Glomerular endothelial cell (primary cell): ENCODE results near the gene SZT2. TPM values are rescaled to one million over a fixed set of nuclear protein-coding genes. Genes with fewer than 3 reads are reported as not detected.

ENCODE experiments used
- DNase-seq: peaks from one replicate; pipeline ENCODE4 v3.0.0-alpha.2; 2011; ENCODE audit warnings: low read depth, low spot score; ENCODE audit errors: extremely low read depth
- total RNA-seq: library from RNA; depleted of rRNA; stranded (reverse); fragments of >200 nt; gene quantifications from 2 replicates; pipeline ENCODE4 v1.2.3, GENCODE V29; 2015

The SZT2 gene
- total RNA-seq, 1 donor from 2014 or later, result 21.8 TPM

DNA sequence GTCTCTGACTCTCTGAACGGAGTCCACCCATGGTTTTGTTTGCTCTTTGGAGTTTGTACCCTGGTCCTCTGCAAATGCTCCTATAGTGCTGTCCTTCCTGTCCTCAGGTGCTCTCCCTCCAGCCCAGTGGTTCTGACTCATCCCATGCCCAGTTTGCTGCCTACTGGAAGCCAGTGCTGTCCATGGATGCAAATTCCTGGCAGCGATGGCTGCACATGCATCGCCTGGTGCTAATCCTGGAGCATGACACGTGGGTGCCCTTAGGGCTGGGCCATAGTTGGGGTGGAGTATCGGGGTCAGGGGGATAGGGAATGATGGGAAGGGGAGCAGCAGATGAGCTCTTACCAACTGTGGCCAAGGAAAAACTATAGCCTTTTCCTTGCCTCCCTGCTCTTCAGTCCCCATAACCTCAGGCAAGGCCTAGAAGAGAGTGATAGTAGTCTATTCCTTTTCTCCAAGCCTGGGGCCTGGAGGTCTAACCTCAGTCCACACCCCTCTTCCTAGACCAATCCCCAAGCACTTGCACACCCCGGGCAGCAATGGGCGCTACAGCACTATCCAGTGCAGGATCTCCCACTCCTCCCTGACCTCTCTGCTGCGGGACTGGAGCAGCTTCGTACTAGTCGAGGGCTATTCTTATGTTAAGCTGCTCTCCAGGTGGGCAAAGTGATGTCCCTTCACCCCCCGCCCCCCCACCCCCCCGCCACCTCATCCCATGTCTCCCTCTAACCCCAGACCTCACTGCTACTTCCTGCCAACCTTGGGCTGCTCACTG is 32.5 kb downstream of the SZT2 start:
- DNase-seq, result no peak

GRCh38 chr1:43422995-43423671 is 33.4 kb downstream of the SZT2 start:
- DNase-seq, result no peak

DNA sequence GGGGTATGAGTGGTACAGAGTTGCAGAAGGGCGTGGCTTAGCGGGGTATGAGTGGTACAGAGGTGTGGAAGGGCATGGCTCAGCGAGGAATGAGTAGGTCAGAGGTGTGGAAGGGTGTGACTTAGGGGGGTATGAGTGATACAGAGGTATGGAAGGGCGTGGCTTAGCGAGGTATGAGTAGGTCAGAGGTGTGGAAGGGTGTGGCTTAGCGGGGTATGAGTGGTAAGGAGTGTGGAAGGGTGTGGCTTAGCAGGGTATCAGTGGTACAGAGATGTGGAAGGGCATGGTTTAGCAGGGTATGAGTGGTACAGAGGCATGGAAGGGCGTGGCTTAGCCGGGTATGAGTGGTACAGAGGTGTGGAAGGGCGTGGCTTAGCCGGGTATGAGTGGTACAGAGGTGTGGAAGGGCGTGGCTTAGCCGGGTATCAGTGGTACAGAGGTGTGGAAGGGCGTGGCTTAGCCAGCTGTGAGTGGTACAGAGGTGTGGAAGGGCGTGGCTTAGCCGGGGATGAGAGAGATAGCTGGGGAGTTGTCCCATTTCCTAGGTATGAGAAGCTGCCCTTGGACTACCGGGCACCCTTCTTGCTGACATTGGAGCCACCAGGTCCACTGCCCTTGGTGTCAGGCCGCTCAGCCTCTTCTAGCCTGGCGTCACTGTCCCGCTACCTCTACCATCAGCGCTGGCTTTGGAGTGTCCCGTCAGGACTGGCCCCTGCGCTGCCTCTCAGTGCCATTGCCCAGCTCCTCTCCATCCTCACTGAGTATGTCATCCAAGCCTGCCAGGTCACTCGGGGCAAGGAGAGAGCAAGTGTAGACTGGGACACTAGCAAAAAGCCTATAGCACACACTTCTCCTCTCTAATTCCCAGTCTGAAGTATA is 34.2 kb downstream of the SZT2 start:
- no peak for DNase-seq

- DNase-seq, result no peak
These were observed 35.3 kb downstream of the SZT2 start for GRCh38 chr1:43425045-43425444.

GRCh38 chr1:43426221-43426620 is 36.5 kb downstream of the SZT2 start:
- DNase-seq, result no peak

- no peak for DNase-seq
These were observed 37.8 kb downstream of the SZT2 start for GRCh38 chr1:43427524-43427923.

DNA sequence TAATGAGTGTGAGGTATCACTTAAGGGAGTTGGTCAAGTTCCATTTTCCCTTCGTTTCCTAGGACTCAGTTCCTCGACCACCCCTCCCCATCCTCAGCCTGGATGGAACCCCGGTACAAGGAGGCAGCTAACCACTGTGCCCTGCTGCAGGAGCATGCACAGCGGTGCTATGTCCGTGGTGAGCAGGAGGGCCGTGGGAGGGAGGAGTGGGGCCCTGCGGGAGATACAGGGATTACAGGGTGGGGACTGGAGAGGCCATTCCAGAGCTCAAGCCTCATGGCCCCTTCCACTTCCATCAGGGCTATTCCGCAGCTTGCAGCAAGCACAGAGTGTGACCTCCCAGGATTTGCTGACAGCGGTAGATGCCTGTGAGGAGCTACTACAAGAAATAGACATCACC is 38.2 kb downstream of the SZT2 start:
- DNase-seq, result no peak

DNA sequence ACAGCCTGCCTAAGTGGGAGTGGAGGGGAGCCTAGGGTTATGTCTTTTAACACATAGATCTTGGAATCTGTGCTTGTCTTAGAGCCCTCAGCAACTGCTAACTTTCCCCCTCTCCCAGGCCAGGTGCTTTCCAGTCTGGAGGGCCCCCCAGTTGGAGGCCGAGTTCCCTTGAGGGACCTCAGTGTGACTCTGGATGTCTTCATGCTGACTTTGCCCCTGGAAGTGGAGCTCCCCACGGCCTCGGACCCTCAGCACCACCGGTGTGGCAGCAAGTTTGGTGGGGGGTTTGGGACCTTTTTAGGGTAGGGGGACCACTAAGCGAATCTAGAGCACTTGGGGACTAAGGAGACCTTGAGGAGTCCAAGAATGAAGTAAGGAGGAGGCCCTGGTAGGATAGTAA is 41.1 kb downstream of the SZT2 start:
- no peak for DNase-seq

DNA sequence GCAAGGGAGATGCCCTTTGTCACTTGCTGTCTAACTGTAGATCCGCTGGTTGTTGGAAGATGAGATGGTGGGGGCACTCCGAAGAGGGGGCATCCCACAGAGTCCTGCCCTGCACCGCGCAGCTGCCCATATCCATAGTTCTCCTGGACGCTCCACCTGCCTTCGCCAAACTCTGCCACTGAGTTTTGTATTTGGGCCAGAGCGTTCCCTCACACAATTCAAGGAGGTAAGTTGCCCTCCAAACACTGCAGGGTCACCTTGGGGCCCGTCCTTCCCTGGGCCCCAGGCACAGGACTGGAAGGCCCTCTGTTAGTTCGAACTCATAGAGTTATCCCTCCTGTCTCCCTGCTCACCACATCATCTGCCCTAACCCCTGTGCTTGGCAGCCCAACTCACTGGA is 42.0 kb downstream of the SZT2 start:
- no peak for DNase-seq

GRCh38 chr1:43432171-43432860 is 42.6 kb downstream of the SZT2 start:
- no peak for DNase-seq

- no peak for DNase-seq
These were observed 43.2 kb downstream of the SZT2 start for GRCh38 chr1:43432907-43433306.

DNA sequence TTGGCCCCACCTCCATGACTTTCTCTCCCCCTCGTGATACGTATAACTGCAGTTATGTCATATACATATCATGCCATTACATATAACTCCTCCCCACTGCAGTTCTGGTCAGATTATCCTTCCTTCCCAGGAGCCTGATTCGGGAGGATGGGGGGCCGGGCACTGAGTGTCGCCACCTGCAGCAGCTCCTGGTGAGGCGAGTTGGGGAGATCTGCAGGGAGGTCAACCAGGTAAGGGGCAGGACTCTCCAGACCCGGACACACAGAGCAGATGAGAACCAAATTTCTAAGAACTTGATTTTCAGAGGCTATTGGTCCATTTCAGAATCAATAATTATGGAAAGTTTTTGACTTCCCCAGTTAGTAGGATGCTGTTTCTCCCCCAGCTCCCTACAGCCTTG is 44.6 kb downstream of the SZT2 start:
- no peak for DNase-seq

DNA sequence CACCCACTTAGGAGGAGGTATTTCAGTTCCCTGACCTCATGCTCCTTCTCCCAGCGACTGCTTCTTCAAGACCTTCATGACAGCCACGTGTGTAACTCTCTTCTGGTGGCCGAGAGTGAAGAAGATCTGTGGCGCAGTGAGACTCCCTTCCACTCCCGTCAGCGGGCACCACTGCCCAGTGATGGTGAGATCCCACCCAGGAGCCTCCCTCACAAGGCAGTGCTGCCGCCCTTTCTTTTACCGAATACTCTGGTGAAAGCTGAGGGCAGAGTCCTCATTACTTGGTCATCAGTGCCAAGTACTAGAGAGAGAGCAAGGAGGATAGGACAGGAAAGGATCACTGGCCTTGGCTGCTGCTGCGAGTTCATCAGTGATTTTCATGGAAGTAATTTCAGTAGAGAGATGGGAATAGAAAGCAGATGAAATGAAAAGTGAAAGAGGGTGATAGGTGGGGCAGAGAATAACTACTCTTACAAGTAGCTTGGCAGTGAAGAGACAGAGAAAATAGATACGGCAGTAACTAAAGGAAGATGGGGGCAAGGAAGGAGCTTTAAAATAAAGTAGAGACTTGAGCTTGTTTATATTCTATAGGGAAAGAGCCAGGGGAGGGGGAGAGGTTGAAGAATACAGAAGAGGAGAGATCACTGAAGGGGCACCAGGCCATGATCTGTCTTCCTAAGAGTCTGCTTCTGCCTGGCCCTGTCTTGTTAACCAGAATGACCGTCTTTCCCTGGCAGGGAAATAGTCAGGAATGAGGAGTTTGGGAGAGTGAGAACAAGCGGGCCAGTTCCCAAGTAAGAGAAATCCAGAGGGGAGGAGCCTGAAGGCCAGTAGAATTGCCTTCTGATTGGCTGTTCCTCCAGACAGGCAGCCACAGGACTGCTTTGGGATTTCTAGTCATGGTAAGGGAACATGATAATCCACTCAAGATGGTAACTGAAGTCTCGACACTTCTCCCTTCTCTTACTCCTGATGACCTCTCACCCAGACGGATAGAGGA is 45.7 kb downstream of the SZT2 start:
- no peak for DNase-seq

DNA sequence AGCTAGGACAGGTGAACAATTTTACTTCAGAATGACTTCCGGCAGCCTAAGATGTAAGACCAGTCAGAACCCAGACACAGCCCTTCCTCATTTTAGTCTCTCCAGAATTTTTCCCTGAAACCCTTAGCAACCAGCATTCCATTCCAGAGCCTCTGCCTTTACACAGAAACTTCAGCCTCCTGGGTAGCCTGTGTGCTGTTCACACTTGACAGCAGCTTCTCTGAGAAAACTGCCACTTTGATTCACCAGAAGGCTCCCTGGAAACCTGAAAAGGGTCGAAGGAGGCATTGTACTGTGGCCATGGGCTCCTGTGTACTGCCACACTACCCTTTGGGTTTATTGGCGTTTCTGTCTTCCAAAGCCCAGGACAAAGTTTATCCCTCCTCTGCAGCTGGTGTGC is 46.7 kb downstream of the SZT2 start:
- no peak for DNase-seq

DNA sequence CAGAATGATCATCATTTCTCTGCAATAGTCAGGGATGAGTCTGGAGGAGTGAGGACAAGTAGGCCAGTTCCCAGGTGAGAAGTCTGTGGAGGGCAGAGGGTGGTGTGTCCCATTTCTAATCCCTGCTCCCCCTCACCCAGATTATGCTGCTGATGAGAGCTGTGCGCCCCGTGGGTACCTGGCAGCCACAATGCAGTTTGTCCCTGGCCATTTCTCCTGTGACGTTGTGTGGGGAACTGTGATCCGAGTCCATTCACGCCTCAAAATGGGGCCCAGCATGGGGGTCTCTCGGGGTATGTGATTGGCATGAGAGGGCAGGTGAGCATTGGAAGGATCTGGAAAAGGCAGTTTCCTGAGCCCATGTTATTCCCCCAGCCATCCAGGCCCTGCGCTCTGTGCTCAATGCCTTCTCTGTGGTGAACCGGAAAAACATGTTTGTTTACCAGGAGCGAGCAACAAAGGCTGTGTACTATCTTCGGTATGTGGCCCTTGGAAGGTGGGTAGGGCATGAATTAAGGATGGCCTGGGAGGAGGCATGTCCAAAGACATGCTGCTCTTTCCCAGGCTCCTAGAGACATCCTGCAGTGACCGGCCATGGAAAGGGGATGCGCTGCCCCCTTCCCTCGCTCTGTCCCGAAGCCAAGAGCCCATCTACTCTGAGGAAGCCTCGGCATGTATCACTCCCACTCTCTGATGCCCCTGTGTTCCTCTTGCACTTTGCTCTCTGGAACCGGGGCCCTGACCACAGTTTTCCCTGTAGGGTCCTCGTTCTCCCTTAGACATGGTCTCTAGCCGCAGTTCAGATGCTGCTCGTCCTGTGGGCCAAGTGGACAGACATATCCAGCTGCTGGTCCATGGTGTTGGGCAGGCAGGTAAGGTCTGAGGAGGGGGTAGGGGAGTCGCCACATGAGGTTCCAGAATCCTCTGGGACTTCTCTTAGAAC is 47.6 kb downstream of the SZT2 start:
- no peak for DNase-seq

DNA sequence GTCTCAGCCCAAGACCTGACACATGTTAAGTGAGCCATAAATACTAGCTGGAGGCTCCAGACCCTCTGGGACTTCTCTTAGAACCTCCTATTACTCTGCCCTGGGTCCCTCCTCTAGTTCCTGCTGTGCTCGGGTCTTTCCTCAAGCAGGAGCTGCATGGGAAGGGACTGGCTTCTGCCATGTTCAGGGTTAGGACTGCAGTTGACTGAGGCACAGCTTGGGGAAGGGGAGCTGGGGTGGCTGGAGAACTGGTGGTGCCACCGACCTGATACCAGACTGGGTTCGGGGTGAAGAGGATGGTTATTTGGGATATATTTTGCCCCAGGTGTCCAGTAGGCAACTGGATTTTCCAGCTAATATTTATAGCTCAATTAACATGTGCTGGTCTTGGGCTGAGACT is 48.3 kb downstream of the SZT2 start:
- DNase-seq, result no peak

GRCh38 chr1:43438576-43438952 is 48.9 kb downstream of the SZT2 start:
- no peak for DNase-seq

DNA sequence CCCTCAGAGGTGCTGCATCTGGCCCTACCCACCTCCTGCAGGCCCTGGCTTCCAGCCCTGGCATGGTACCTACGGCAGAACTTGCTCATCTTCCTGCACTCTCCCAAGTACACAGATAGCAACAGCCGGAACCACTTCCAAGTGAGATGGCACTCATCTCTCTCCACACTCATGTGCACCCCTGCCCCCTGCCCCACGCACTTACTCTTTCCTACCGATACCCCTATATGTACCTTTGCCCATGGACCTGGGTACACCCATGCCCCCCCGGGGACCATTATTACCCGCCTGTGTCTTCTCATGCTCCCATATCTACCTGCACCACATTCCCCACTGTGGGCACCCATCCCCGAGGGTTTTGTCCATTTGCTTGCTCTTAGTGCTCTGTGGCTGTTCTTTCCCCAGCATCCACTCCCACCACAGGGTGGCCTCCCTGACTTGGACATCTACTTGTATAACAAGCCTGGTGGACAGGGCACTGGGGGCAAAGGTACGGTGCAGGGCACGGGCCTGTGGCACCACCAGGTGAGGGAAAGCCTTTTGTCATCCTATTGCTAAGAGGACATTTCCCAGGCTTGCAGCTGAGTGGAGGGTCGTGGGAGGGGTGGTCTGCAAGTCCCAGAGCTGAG is 49.4 kb downstream of the SZT2 start:
- no peak for DNase-seq
